WTC11 (cell line): ENCODE measurements around the gene FXYD7. TPM values are rescaled to one million over a fixed set of nuclear protein-coding genes. Genes with fewer than 3 reads are reported as not detected.

Source experiments
- ATAC-seq: fragments of 200-7000 bp; cut with Tn5 transposase; 2 replicates; pipeline ENCODE4 v1.10.0; 2021; ENCODE audit warnings: mild to moderate bottlenecking, moderate library complexity
- CTCF ChIA-PET: fragments of 300-600 bp; sonication (Branson Sonifier 250); formaldehyde crosslinking; loops from one replicate; lab custom pipeline; 2021; ENCODE audit warnings: antibody characterized with exemption; lab: Charles Lee
- POLR2A ChIA-PET: fragments of 350-600 bp; sonication (Branson Sonifier 250); formaldehyde crosslinking; loops from one replicate; lab custom pipeline; 2021; ENCODE audit warnings: antibody characterized with exemption; lab: Charles Lee
- DNase-seq: peaks from one replicate; pipeline ENCODE4 v3.0.0; 2021; ENCODE audit warnings: low spot score
- H3K27ac Mint-ChIP-seq: 2 replicates; pipeline ENCODE4 v1.8.0; 2021; ENCODE audit warnings: mixed read lengths
- H3K27me3 Mint-ChIP-seq: 2 replicates; pipeline ENCODE4 v1.8.0; 2021; ENCODE audit warnings: low read depth, mild to moderate bottlenecking, moderate library complexity, mixed read lengths
- H3K36me3 Mint-ChIP-seq: 2 replicates; pipeline ENCODE4 v1.8.0; 2021; ENCODE audit warnings: mixed read lengths
- H3K4me1 Mint-ChIP-seq: 2 replicates; pipeline ENCODE4 v1.8.0; 2022; ENCODE audit warnings: mixed read lengths
- H3K4me3 Mint-ChIP-seq: 2 replicates; pipeline ENCODE4 v1.8.0; 2021; ENCODE audit warnings: mild to moderate bottlenecking, moderate library complexity, mixed read lengths
- H3K9me3 Mint-ChIP-seq: 2 replicates; pipeline ENCODE4 v1.8.0; 2021; ENCODE audit warnings: mixed read lengths
- CREM ChIP-seq: sonication (generic); formaldehyde crosslinking; IDR thresholded peaks from 2 replicates; pipeline ENCODE4 v1.8.1; 2022; ENCODE audit warnings: mild to moderate bottlenecking, missing genetic modification reagents, moderate library complexity
- GRHL2 ChIP-seq: fragments of 250-450 bp; sonication (Bioruptor Pico); IDR thresholded peaks from 2 replicates; pipeline ENCODE4 v1.8.0; 2022; ENCODE audit warnings: mild to moderate bottlenecking, moderate library complexity; ENCODE audit not compliant: insufficient replicate concordance, severe bottlenecking
- GTF2I ChIP-seq: fragments of 250-450 bp; sonication (Bioruptor Pico); conservative IDR thresholded peaks from 2 replicates; pipeline ENCODE4 v1.4.0; 2021; ENCODE audit warnings: mild to moderate bottlenecking
- MXD4 ChIP-seq: fragments of 250-450 bp; sonication (Bioruptor Pico); IDR thresholded peaks from 2 replicates; pipeline ENCODE4 v1.8.0; 2021; ENCODE audit warnings: mild to moderate bottlenecking, moderate library complexity, borderline replicate concordance
- NFATC4 ChIP-seq: fragments of 250-450 bp; sonication (Bioruptor Pico); IDR thresholded peaks from 2 replicates; pipeline ENCODE4 v1.9.0; 2021; ENCODE audit warnings: mild to moderate bottlenecking
- NR3C1 ChIP-seq: sonication (generic); formaldehyde crosslinking; conservative IDR thresholded peaks from 2 replicates; pipeline ENCODE4 v1.8.1; 2023; ENCODE audit warnings: low read depth, mild to moderate bottlenecking, missing genetic modification reagents
- ZBTB21 ChIP-seq: sonication (generic); formaldehyde crosslinking; IDR thresholded peaks from 2 replicates; pipeline ENCODE4 v1.8.1; 2023; ENCODE audit warnings: mild to moderate bottlenecking, missing genetic modification reagents, borderline replicate concordance
- total RNA-seq: library from RNA; stranded (reverse); gene quantifications from 3 replicates; pipeline ENCODE4 v1.2.3, GENCODE V29; 2021
- TF ChIP-seq, protein P1 (sequence below): fragments of 200-600 bp; IDR thresholded peaks from 2 replicates; pipeline ENCODE4 v1.8.0; 2022; ENCODE audit warnings: antibody characterized with exemption
- TF ChIP-seq, protein P2 (sequence below): sonication (generic); formaldehyde crosslinking; IDR thresholded peaks from 2 replicates; pipeline ENCODE4 v1.8.1; 2023; ENCODE audit warnings: mild to moderate bottlenecking, missing genetic modification reagents
- TF ChIP-seq, protein P3 (sequence below): sonication (generic); formaldehyde crosslinking; IDR thresholded peaks from 2 replicates; pipeline ENCODE4 v1.8.1; 2022; ENCODE audit warnings: mild to moderate bottlenecking, moderate library complexity, missing genetic modification reagents
- TF ChIP-seq, protein P4 (sequence below): sonication (generic); formaldehyde crosslinking; IDR thresholded peaks from 2 replicates; pipeline ENCODE4 v1.8.0; 2023; ENCODE audit warnings: missing genetic modification reagents, mild to moderate bottlenecking, borderline replicate concordance
- TF ChIP-seq, protein P5 (sequence below): sonication (generic); formaldehyde crosslinking; conservative IDR thresholded peaks from 2 replicates; pipeline ENCODE4 v1.8.1; 2022; ENCODE audit warnings: mild to moderate bottlenecking, missing genetic modification reagents
- TF ChIP-seq, protein P6 (sequence below): fragments of 250-450 bp; sonication (Bioruptor Pico); conservative IDR thresholded peaks from 2 replicates; pipeline ENCODE4 v1.9.0; 2021; ENCODE audit warnings: mild to moderate bottlenecking
- TF ChIP-seq, protein P7 (sequence below): fragments of 250-450 bp; sonication (Bioruptor Pico); IDR thresholded peaks from 2 replicates; pipeline ENCODE4 v2.1.2; 2022; ENCODE audit warnings: mild to moderate bottlenecking, moderate library complexity
- TF ChIP-seq, protein P8 (sequence below): sonication (generic); formaldehyde crosslinking; IDR thresholded peaks from 2 replicates; pipeline ENCODE4 v1.8.1; 2023; ENCODE audit warnings: mild to moderate bottlenecking, moderate library complexity, missing genetic modification reagents

Gene FXYD7
- total RNA-seq, 1 experiment from 2014 or later = 16.7 TPM

DNA sequence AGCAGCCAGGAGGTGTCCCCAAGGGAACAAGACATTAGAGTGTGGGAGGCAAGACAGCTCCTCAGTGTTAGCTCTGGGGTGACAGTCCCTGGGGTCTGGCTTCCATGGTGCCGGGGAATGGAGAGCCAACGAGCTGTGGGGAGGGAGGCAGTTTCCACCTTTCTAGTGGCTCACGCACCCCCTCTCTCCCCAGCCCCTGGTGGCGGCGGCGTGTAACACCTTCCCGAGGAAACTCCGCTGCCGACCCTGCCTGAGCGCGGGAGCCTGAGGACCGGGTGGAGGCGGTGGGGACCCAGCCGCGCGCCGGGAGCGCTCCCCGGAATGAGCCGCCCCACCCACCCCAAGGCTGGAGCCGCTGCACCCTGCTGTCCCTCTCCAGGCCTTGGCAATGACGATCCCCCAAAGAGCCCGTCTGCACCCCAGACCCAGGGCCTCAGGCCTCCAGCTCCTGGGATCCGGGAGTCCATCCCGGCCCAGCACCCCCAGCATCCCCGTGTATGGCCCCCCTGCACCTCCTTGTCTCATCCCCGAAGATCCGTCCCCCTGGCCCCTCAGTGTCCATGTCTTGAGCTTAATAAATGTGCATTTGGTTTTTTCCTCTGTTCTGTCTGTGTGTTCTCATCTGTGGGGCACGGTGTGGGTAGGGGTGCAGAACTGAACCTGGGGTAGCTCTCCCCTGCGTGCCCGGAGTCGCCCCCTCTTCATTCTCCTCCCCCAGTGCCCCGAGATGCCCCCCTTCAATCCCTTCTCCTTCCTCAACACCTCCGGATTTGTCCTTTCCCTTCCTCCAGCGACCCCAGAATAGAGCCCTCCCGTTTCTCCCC, 10.9 kb downstream of the FXYD7 start (continued):
- TF ChIP-seq, protein P1, sequence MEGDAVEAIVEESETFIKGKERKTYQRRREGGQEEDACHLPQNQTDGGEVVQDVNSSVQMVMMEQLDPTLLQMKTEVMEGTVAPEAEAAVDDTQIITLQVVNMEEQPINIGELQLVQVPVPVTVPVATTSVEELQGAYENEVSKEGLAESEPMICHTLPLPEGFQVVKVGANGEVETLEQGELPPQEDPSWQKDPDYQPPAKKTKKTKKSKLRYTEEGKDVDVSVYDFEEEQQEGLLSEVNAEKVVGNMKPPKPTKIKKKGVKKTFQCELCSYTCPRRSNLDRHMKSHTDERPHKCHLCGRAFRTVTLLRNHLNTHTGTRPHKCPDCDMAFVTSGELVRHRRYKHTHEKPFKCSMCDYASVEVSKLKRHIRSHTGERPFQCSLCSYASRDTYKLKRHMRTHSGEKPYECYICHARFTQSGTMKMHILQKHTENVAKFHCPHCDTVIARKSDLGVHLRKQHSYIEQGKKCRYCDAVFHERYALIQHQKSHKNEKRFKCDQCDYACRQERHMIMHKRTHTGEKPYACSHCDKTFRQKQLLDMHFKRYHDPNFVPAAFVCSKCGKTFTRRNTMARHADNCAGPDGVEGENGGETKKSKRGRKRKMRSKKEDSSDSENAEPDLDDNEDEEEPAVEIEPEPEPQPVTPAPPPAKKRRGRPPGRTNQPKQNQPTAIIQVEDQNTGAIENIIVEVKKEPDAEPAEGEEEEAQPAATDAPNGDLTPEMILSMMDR = peak; percentile 76
- TF ChIP-seq MXD4 (CRISPR knock-in tag) = no peak
- TF ChIP-seq, protein P2, sequence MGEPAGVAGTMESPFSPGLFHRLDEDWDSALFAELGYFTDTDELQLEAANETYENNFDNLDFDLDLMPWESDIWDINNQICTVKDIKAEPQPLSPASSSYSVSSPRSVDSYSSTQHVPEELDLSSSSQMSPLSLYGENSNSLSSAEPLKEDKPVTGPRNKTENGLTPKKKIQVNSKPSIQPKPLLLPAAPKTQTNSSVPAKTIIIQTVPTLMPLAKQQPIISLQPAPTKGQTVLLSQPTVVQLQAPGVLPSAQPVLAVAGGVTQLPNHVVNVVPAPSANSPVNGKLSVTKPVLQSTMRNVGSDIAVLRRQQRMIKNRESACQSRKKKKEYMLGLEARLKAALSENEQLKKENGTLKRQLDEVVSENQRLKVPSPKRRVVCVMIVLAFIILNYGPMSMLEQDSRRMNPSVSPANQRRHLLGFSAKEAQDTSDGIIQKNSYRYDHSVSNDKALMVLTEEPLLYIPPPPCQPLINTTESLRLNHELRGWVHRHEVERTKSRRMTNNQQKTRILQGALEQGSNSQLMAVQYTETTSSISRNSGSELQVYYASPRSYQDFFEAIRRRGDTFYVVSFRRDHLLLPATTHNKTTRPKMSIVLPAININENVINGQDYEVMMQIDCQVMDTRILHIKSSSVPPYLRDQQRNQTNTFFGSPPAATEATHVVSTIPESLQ = no peak
- TF ChIP-seq, all 79 proteins: peak for 3

DNA sequence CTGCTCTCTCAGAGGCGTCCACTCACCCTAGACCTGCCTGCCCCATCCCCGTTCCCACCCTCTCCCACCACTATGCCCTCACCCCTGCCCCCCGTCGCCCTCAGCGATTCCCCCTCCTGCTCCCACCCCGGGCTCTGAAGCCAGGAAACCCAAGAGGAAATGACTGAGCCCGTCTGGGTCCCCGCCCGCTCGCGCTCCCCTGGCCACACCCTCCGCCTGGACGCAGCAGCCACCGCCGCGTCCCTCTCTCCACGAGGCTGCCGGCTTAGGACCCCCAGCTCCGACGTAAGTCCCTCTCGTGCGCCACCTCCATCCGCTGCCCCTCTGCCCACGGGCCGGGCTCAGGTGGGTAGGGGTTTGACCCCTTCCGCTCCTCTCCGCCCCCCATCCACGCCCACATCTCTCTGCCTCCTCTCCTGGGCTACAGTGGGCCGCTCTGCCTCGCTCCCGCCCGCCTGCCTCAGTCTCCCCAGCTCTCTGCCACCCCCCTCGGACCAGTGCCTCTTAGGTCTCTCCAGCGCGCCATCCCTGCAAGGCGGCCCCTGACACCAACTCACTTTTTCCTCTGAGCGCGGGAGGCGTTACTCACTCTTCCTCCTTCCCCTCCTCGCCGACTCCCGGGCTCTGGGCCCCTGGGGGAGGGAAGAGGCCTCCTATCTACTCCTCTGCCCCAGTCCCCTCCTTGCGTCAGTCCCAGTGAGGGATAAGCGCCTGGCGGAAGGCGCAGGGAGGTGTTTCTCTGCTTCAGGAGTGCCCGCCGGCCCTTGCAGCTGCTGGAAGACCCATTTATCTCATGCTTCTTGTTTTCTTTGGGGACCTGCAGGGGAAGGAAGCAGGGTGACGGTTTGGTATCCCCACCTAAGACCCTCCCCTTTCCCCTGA, 11.7 kb downstream of the FXYD7 start, which contains the start of gene FXYD5:
Gene FXYD5, plus strand, starts transcription at position 211 of the 882 bp plus-strand sequence. CDS start 816 bp downstream, outside the sequence.
- ChIA-PET POLR2A (interaction anchor here (0.6 to 2.5 kb wide), 4 partner anchors 13 to 87 kb away, joined by 4 to 15 read pairs (median 6); no protein-coding TSS in a partner anchor), CTCF (interaction anchor here (0.6 to 4.1 kb wide), 16 partner anchors 12 to 643 kb away, joined by 3 to 143 read pairs (median 6); partner anchors contain the start of genes FAM187B, FXYD7 and LGI4)
- Mint-ChIP-seq H3K9me3 (no peaks in the 10 kb centered on the region), H3K4me3 (peak within 1 kb of the TSS; percentile 97), H3K36me3 (peaks cover 37% of the 10 kb centered on the region), H3K27ac (peak within 1 kb of the TSS; percentile 58), H3K27me3 (no peaks in the 10 kb centered on the region; the same call in 1 of the 2 replicates), H3K4me1 (peaks cover 53% of the 10 kb centered on the region)
- DNase-seq = peak; percentile 64
- ATAC-seq = peak; percentile 45
- TF ChIP-seq, protein P3, sequence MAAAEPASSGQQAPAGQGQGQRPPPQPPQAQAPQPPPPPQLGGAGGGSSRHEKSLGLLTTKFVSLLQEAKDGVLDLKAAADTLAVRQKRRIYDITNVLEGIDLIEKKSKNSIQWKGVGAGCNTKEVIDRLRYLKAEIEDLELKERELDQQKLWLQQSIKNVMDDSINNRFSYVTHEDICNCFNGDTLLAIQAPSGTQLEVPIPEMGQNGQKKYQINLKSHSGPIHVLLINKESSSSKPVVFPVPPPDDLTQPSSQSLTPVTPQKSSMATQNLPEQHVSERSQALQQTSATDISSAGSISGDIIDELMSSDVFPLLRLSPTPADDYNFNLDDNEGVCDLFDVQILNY (CRISPR knock-in tag) = peak; percentile 45; the same call in 1 of the 2 replicates
- TF ChIP-seq CREM (CRISPR knock-in tag) = no peak
- TF ChIP-seq GRHL2 = no peak
- no peak for TF ChIP-seq NR3C1 (CRISPR knock-in tag)
- TF ChIP-seq, protein P4, sequence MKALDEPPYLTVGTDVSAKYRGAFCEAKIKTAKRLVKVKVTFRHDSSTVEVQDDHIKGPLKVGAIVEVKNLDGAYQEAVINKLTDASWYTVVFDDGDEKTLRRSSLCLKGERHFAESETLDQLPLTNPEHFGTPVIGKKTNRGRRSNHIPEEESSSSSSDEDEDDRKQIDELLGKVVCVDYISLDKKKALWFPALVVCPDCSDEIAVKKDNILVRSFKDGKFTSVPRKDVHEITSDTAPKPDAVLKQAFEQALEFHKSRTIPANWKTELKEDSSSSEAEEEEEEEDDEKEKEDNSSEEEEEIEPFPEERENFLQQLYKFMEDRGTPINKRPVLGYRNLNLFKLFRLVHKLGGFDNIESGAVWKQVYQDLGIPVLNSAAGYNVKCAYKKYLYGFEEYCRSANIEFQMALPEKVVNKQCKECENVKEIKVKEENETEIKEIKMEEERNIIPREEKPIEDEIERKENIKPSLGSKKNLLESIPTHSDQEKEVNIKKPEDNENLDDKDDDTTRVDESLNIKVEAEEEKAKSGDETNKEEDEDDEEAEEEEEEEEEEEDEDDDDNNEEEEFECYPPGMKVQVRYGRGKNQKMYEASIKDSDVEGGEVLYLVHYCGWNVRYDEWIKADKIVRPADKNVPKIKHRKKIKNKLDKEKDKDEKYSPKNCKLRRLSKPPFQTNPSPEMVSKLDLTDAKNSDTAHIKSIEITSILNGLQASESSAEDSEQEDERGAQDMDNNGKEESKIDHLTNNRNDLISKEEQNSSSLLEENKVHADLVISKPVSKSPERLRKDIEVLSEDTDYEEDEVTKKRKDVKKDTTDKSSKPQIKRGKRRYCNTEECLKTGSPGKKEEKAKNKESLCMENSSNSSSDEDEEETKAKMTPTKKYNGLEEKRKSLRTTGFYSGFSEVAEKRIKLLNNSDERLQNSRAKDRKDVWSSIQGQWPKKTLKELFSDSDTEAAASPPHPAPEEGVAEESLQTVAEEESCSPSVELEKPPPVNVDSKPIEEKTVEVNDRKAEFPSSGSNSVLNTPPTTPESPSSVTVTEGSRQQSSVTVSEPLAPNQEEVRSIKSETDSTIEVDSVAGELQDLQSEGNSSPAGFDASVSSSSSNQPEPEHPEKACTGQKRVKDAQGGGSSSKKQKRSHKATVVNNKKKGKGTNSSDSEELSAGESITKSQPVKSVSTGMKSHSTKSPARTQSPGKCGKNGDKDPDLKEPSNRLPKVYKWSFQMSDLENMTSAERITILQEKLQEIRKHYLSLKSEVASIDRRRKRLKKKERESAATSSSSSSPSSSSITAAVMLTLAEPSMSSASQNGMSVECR (CRISPR knock-in tag) = no peak
- TF ChIP-seq, protein P5, sequence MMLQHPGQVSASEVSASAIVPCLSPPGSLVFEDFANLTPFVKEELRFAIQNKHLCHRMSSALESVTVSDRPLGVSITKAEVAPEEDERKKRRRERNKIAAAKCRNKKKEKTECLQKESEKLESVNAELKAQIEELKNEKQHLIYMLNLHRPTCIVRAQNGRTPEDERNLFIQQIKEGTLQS (CRISPR knock-in tag) = no peak
- TF ChIP-seq, protein P6, sequence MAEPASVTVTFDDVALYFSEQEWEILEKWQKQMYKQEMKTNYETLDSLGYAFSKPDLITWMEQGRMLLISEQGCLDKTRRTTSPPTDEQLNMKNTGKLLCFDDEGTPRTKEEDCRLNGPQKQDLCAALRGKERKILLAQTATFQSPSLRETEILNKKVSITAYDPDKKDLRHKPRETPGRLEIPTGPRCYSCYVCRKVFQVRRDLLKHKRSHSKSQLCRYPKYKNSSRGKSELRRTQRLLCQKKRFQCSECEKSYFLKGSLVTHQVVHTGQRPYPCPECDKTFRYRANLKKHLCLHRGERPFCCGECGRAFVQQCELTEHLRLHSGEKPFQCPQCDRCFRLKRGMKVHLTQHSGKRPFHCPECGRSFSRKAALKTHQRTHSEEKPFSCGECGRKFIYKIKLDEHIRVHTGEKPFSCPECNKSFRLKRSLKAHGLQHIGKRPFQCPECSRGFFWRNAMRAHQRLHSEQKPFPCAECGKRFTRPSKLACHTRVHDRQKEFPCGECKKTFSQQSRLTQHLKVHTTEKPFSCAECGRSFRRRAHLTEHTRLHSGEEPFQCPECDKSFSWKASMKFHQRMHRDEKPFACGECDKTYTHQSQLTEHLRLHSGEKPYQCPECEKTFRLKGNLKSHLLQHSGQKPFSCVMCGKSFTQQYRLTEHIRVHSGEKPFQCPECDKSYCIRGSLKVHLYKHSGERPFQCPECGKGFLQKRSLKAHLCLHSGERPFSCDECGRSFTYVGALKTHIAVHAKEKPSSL (CRISPR knock-in tag) = no peak
- TF ChIP-seq, protein P7, sequence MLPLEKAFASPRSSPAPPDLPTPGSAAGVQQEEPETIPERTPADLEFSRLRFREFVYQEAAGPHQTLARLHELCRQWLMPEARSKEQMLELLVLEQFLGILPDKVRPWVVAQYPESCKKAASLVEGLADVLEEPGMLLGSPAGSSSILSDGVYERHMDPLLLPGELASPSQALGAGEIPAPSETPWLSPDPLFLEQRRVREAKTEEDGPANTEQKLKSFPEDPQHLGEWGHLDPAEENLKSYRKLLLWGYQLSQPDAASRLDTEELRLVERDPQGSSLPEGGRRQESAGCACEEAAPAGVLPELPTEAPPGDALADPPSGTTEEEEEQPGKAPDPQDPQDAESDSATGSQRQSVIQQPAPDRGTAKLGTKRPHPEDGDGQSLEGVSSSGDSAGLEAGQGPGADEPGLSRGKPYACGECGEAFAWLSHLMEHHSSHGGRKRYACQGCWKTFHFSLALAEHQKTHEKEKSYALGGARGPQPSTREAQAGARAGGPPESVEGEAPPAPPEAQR (CRISPR knock-in tag) = no peak
- no peak for TF ChIP-seq GTF2I (CRISPR knock-in tag)
- TF ChIP-seq NFATC4 = no peak
- TF ChIP-seq ZBTB21 (CRISPR knock-in tag) = no peak
- TF ChIP-seq, protein P8, sequence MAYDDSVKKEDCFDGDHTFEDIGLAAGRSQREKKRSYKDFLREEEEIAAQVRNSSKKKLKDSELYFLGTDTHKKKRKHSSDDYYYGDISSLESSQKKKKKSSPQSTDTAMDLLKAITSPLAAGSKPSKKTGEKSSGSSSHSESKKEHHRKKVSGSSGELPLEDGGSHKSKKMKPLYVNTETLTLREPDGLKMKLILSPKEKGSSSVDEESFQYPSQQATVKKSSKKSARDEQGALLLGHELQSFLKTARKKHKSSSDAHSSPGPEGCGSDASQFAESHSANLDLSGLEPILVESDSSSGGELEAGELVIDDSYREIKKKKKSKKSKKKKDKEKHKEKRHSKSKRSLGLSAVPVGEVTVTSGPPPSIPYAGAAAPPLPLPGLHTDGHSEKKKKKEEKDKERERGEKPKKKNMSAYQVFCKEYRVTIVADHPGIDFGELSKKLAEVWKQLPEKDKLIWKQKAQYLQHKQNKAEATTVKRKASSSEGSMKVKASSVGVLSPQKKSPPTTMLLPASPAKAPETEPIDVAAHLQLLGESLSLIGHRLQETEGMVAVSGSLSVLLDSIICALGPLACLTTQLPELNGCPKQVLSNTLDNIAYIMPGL (CRISPR knock-in tag) = 0 out of 2 replicates have a peak, but pooled peaks have one; percentile 21
